ENCODE measurements around the gene ARFRP1.
"Not testable (repeated sequence)": the region's sequence is repeated elsewhere in the genome, so short reads cannot be mapped to it uniquely, and the experiment has no call there.

The ARFRP1 gene

GRCh38 chr20:63731410-63731809 is 23.6 kb upstream of the ARFRP1 start:
- Histone ChIP-seq H3K27ac (replicated peaks) (peak overlapping the region; percentile 83), H3K27me3 (ENCODE audit: insufficient read depth, poor library complexity, severe bottlenecking) (no peaks in the 10 kb centered on the region), H3K4me3 (replicated peaks; ENCODE audit: insufficient read depth, low read length) (no peak overlapping the region)
- no peak for DNase-seq (ENCODE audit: low read depth in 1 of 2, low spot score in 1 of 2)
- no peak for TF ChIP-seq REST (IDR thresholded peaks at IDR 0.05; ENCODE audit: insufficient replicate concordance, low read depth)
- no peak for TF ChIP-seq GABPA (IDR thresholded peaks at IDR 0.05; ENCODE audit: low read depth)
- TF ChIP-seq CTCF (IDR thresholded peaks at IDR 0.05; ENCODE audit: insufficient read depth, low read length) = no peak
- TF ChIP-seq POLR2AphosphoS5 (IDR thresholded peaks at IDR 0.05; ENCODE audit: low read depth) = no peak
- no peak for TF ChIP-seq SPI1 (IDR thresholded peaks at IDR 0.05; ENCODE audit: borderline replicate concordance, low read depth)

- H3K27ac ChIP-seq (replicated peaks) = peak overlapping the region; percentile 83
- not testable (repeated sequence) for H3K4me3 ChIP-seq (replicated peaks; ENCODE audit: insufficient read depth, low read length); H3K27me3 ChIP-seq (ENCODE audit: insufficient read depth, poor library complexity, severe bottlenecking); DNase-seq (ENCODE audit: low read depth in 1 of 2, low spot score in 1 of 2)
Observed at GRCh38 chr20:63730189-63730733, 22.5 kb upstream of the ARFRP1 start.

- not testable (repeated sequence) for H3K27me3 ChIP-seq (ENCODE audit: insufficient read depth, poor library complexity, severe bottlenecking); DNase-seq (ENCODE audit: low read depth in 1 of 2, low spot score in 1 of 2); H3K4me3 ChIP-seq (replicated peaks; ENCODE audit: insufficient read depth, low read length); H3K27ac ChIP-seq (replicated peaks)
Observed at GRCh38 chr20:63722967-63723622, 15.3 kb upstream of the ARFRP1 start.

- Histone ChIP-seq H3K27ac (replicated peaks) (no peak overlapping the region), H3K4me3 (replicated peaks; ENCODE audit: insufficient read depth, low read length) (no peak overlapping the region), H3K27me3 (ENCODE audit: insufficient read depth, poor library complexity, severe bottlenecking) (no peaks in the 10 kb centered on the region)
- no peak for TF ChIP-seq CTCF (IDR thresholded peaks at IDR 0.05; ENCODE audit: insufficient read depth, low read length)
- no peak for TF ChIP-seq REST (IDR thresholded peaks at IDR 0.05; ENCODE audit: insufficient replicate concordance, low read depth)
- TF ChIP-seq POLR2AphosphoS5 (IDR thresholded peaks at IDR 0.05; ENCODE audit: low read depth) = no peak
- TF ChIP-seq SPI1 (IDR thresholded peaks at IDR 0.05; ENCODE audit: borderline replicate concordance, low read depth) = no peak
- TF ChIP-seq GABPA (IDR thresholded peaks at IDR 0.05; ENCODE audit: low read depth) = no peak
- DNase-seq (ENCODE audit: low read depth in 1 of 2, low spot score in 1 of 2) = no peak
Observed at GRCh38 chr20:63718996-63719395, 11.2 kb upstream of the ARFRP1 start.

GRCh38 chr20:63714858-63715257 is 7.1 kb upstream of the ARFRP1 start:
- Histone ChIP-seq H3K27ac (replicated peaks) (no peak overlapping the region), H3K27me3 (ENCODE audit: insufficient read depth, poor library complexity, severe bottlenecking) (no peaks in the 10 kb centered on the region), H3K4me3 (replicated peaks; ENCODE audit: insufficient read depth, low read length) (no peak overlapping the region)
- TF ChIP-seq REST (IDR thresholded peaks at IDR 0.05; ENCODE audit: insufficient replicate concordance, low read depth) (no peak), POLR2AphosphoS5 (IDR thresholded peaks at IDR 0.05; ENCODE audit: low read depth) (no peak)
- no peak for DNase-seq (ENCODE audit: low read depth in 1 of 2, low spot score in 1 of 2)

Data from HL-60 (cell line).